Measurements from ENCODE around the gene PWP1.

The PWP1 gene

GRCh38 chr12:107735763-107736162 is 50.2 kb downstream of the PWP1 start:
- no peak for DNase-seq (ENCODE audit: low read depth in 2 of 2)

- no peak for DNase-seq (ENCODE audit: low read depth in 2 of 2)
These were observed 51.3 kb downstream of the PWP1 start for GRCh38 chr12:107736914-107737313.

GRCh38 chr12:107748472-107748871 is 62.9 kb downstream of the PWP1 start:
- DNase-seq (ENCODE audit: low read depth in 2 of 2): no peak

- DNase-seq (ENCODE audit: low read depth in 2 of 2): no peak
These were observed 63.5 kb downstream of the PWP1 start for GRCh38 chr12:107749083-107749482.

GRCh38 chr12:107759410-107759809 is 73.8 kb downstream of the PWP1 start:
- no peak for DNase-seq (ENCODE audit: low read depth in 2 of 2)

- DNase-seq (ENCODE audit: low read depth in 2 of 2): no peak
These were observed 74.7 kb downstream of the PWP1 start for GRCh38 chr12:107760207-107760808.

GRCh38 chr12:107760809-107761501 is 75.4 kb downstream of the PWP1 start, which contains the start of gene PRDM4:
Gene PRDM4 (minus strand): TSS chr12:107761137. CDS start chr12:107760515, 622 bp downstream.
- DNase-seq (ENCODE audit: low read depth in 2 of 2): peak; percentile 81 to 85

- no peak for DNase-seq (ENCODE audit: low read depth in 2 of 2)
These were observed 75.9 kb downstream of the PWP1 start for GRCh38 chr12:107761502-107761904.
